Uterus (tissue), 4 donors: Measurements from ENCODE around the gene DPY19L3. TPM values are rescaled to one million over a fixed set of nuclear protein-coding genes. Genes with fewer than 3 reads are reported as not detected.
"Not testable (repeated sequence)": the region's sequence is repeated elsewhere in the genome, so short reads cannot be mapped to it uniquely, and the experiment has no call there.

Experiments
- DNase-seq, 2 donors: peaks; one replicate each; pipeline ENCODE4 v3.0.0-alpha.2; 2019 to 2020
- H3K27ac ChIP-seq, 2 donors: fragments of 200-600 bp; sonication (generic); 1 replicate in 1 of 2; 2 replicates in 1 of 2; pipeline ENCODE4 v1.5.1; 2016 to 2018
- H3K27me3 ChIP-seq, 2 donors: fragments of 200-600 bp; sonication (generic); one replicate each; pipeline ENCODE4 v1.5.1; 2018 to 2019; ENCODE audit warnings: control low read depth in 1 of 2
- H3K36me3 ChIP-seq, 2 donors: fragments of 200-600 bp; sonication (generic); one replicate each; pipeline ENCODE4 v1.5.1; 2019; ENCODE audit warnings: control low read depth in 1 of 2
- H3K4me1 ChIP-seq, 2 donors: fragments of 200-600 bp; sonication (generic); one replicate each; pipeline ENCODE4 v1.5.1; 2018 to 2019; ENCODE audit warnings: control low read depth in 1 of 2
- H3K4me3 ChIP-seq, 2 donors: fragments of 200-600 bp; sonication (generic); 1 replicate in 1 of 2; 2 replicates in 1 of 2; pipeline ENCODE4 v1.5.1; 2018 to 2019; ENCODE audit warnings: mild to moderate bottlenecking in 1 of 2
- H3K9me3 ChIP-seq, 2 donors: fragments of 200-600 bp; sonication (generic); one replicate each; pipeline ENCODE4 v1.5.1; 2019; ENCODE audit warnings: control low read depth in 1 of 2
- CTCF ChIP-seq, 4 experiments: fragments of 200-600 bp in 2 of 4; fragments of 450-650 bp in 2 of 4; sonication (generic) in 2 of 4; IDR thresholded peaks; one replicate each; pipeline ENCODE4 v1.5.1; 2016 to 2019; ENCODE audit warnings: antibody characterized with exemption in 4 of 4, mild to moderate bottlenecking in 2 of 4, moderate library complexity in 1 of 4
- POLR2A ChIP-seq, 2 donors: fragments of 450-650 bp; IDR thresholded peaks; one replicate each; pipeline ENCODE4 v1.6.1; 2016; ENCODE audit warnings: antibody characterized with exemption in 2 of 2, mild to moderate bottlenecking in 1 of 2, moderate library complexity in 1 of 2
- intact Hi-C: fragments of 100-400 bp; cut with DNase I; formaldehyde crosslinking; loops from one replicate; pipeline ENCODE4 v1.15.1; 2023; ENCODE audit warnings: low total_unique reads
- total RNA-seq, 4 donors: library from RNA; depleted of rRNA in 3 of 4; stranded (reverse); fragments of >200 nt in 3 of 4; gene quantifications; one replicate each; pipeline versions ENCODE4 v1.1.0 to v1.2.4, GENCODE V29; 2014 to 2023
- donor health status: DM: yes; HTN: yes; CAD: no.

DPY19L3 gene
- total RNA-seq, 4 donors from 2014 or later: 10.2 to 58.9 (median 34.7) TPM

GRCh38 chr19:32489971-32490370, 84.4 kb downstream of the DPY19L3 start:
- peaks cover 0 to 21% of the 10 kb centered on the region in 2 donors for H3K9me3 ChIP-seq
- no peak for DNase-seq
- H3K27ac ChIP-seq: no peak overlapping the region
- H3K27me3 ChIP-seq: no peaks in the 10 kb centered on the region
- no peaks in the 10 kb centered on the region for H3K4me1 ChIP-seq
- H3K4me3 ChIP-seq: no peak overlapping the region
- intact Hi-C loops: no loop called here
- no peak for TF ChIP-seq POLR2A (IDR thresholded peaks at IDR 0.05)
- TF ChIP-seq CTCF (IDR thresholded peaks at IDR 0.05): no peak
- H3K36me3 ChIP-seq: no peaks in the 10 kb centered on the region

GRCh38 chr19:32497391-32497790, 91.8 kb downstream of the DPY19L3 start:
- intact Hi-C loops: no loop called here
- no peak overlapping the region for H3K27ac ChIP-seq

GRCh38 chr19:32498648-32499200, 93.2 kb downstream of the DPY19L3 start:
- no peaks in the 10 kb centered on the region for H3K4me1 ChIP-seq
- H3K27ac ChIP-seq: no peak overlapping the region
- intact Hi-C loops: no loop called here
- TF ChIP-seq CTCF (IDR thresholded peaks at IDR 0.05): no peak
- TF ChIP-seq POLR2A (IDR thresholded peaks at IDR 0.05): no peak
- H3K27me3 ChIP-seq: no peaks in the 10 kb centered on the region
- H3K36me3 ChIP-seq: no peaks in the 10 kb centered on the region
- H3K4me3 ChIP-seq: no peak overlapping the region
- no peaks in the 10 kb centered on the region for H3K9me3 ChIP-seq
- no peak for DNase-seq

More at GRCh38 chr19:32497391-32497790, 91.8 kb downstream of the DPY19L3 start:
- Histone ChIP-seq H3K4me3 (no peak overlapping the region), H3K4me1 (no peaks in the 10 kb centered on the region), H3K9me3 (no peaks in the 10 kb centered on the region), H3K27me3 (no peaks in the 10 kb centered on the region), H3K36me3 (no peaks in the 10 kb centered on the region)
- DNase-seq: no peak
- no peak for TF ChIP-seq CTCF (IDR thresholded peaks at IDR 0.05)
- no peak for TF ChIP-seq POLR2A (IDR thresholded peaks at IDR 0.05)

GRCh38 chr19:32512498-32512897, 106.9 kb downstream of the DPY19L3 start:
- H3K9me3 ChIP-seq, intact Hi-C loops, H3K4me3 ChIP-seq, H3K36me3 ChIP-seq, DNase-seq, H3K4me1 ChIP-seq, H3K27me3 ChIP-seq, H3K27ac ChIP-seq: not testable (repeated sequence)

- intact Hi-C loops: no loop called here
- no peak for TF ChIP-seq POLR2A (IDR thresholded peaks at IDR 0.05)
- no peak for TF ChIP-seq CTCF (IDR thresholded peaks at IDR 0.05)
Observed at GRCh38 chr19:32519023-32519422, 113.5 kb downstream of the DPY19L3 start.

GRCh38 chr19:32522967-32523366, 117.4 kb downstream of the DPY19L3 start:
- Histone ChIP-seq H3K9me3 (no peaks in the 10 kb centered on the region), H3K4me3 (no peak overlapping the region), H3K4me1 (no peaks in the 10 kb centered on the region), H3K36me3 (no peaks in the 10 kb centered on the region), H3K27ac (no peak overlapping the region), H3K27me3 (no peaks in the 10 kb centered on the region)
- DNase-seq: no peak
- intact Hi-C loops: no loop called here
- TF ChIP-seq POLR2A (IDR thresholded peaks at IDR 0.05) (no peak), CTCF (IDR thresholded peaks at IDR 0.05) (no peak)

More at GRCh38 chr19:32519023-32519422, 113.5 kb downstream of the DPY19L3 start:
- H3K27ac ChIP-seq: no peak overlapping the region
- no peaks in the 10 kb centered on the region for H3K36me3 ChIP-seq
- H3K4me1 ChIP-seq: no peaks in the 10 kb centered on the region
- DNase-seq: no peak
- H3K27me3 ChIP-seq: no peaks in the 10 kb centered on the region
- no peak overlapping the region for H3K4me3 ChIP-seq
- no peaks in the 10 kb centered on the region for H3K9me3 ChIP-seq
